ENCODE results near the gene SLCO4C1.
A peak's percentile ranks its signal among the peaks of the same experiment; 100 is the strongest.
"Not testable (repeated sequence)": the region's sequence is repeated elsewhere in the genome, so short reads cannot be mapped to it uniquely, and the experiment has no call there.

SLCO4C1 gene, protein sequence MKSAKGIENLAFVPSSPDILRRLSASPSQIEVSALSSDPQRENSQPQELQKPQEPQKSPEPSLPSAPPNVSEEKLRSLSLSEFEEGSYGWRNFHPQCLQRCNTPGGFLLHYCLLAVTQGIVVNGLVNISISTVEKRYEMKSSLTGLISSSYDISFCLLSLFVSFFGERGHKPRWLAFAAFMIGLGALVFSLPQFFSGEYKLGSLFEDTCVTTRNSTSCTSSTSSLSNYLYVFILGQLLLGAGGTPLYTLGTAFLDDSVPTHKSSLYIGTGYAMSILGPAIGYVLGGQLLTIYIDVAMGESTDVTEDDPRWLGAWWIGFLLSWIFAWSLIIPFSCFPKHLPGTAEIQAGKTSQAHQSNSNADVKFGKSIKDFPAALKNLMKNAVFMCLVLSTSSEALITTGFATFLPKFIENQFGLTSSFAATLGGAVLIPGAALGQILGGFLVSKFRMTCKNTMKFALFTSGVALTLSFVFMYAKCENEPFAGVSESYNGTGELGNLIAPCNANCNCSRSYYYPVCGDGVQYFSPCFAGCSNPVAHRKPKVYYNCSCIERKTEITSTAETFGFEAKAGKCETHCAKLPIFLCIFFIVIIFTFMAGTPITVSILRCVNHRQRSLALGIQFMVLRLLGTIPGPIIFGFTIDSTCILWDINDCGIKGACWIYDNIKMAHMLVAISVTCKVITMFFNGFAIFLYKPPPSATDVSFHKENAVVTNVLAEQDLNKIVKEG

DNA sequence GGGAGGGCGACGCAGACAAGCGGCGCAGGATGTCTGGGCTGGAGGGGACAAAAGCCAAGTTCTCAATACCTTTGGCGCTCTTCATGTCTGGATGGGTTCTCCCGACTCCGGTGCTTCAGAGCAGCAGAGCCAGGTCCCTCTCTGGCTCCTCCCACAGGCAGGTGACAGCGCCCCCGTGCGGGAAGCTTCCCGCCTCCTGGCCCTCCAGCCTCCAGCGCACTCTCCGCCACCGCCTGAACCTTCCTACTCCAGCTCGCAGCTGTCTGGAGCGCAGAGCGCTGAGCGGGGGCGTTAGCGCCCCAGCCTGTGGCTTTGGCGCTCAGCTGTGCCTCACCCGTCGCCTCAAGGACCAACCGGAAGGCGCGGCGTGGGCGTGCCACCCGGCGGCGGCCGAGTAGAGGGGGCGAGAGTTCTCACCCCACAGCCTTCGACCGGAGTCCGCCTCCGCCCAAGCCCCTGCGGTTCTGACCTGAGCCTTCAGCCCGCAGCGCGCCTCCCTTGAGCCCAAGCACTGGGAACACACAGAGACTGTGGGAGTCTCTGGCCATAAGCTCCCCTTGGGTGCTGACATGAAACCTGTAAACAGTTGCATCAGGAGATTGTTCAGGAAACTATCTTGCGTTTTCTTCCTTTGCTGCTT lies at the start of gene SLCO4C1:
Gene SLCO4C1, minus strand, starts transcription at position 107 of the 640 bp plus-strand sequence. Its CDS starts 22 bp downstream, at position 85.
- peak; percentile 98 for DNase-seq

DNA sequence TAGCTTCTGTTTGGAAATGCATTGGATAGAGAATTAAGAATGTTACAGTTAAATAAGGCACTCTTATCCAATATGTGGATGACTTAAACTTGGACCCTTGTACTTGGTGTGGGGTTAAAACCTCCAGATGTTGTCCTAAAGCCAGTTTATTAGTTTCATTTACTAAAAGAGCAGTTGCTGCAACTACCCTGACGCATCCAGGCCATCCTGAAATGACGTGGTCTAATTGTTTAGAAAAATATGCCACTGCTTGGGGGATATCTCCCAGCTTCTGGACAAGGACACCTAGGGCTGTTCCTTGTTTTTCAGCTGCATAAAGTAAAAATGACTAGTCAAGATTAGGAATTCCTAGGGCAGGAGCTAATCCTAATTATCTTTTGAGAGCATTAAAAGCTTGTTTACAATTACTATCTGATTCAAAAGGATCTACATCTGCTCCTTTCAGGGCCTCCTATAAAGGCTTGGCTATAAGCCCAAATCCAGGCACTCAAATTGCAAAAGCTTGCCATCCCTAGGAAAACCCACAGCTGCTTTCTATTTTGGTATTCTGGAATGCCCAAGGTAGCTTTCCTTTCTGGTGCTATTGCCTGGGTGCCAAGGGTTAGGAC lies 45.7 kb upstream of the SLCO4C1 start:
- no peak for DNase-seq

GRCh38 chr5:102324714-102325113 lies 28.6 kb upstream of the SLCO4C1 start:
- DNase-seq, result no peak

- not testable (repeated sequence) for DNase-seq
These were observed 22.7 kb upstream of the SLCO4C1 start for GRCh38 chr5:102318801-102319200.

DNA sequence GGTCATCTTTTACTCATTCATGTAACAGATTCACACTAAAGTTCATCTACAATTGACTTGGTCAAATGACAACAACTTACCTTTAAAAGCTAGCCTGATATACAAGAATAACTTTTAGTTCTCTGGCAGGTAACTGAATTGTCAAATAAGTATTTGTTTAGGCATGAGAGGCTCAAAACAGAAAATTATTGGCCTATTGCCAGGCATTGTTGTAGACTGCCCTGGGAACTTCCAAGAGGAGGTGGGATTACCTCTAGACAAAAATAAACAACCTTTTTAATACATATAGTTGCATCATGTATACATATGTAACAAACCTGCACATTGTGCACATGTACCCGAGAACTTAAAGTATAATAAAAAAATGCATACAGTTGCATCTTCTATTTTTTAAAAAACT lies 18.2 kb upstream of the SLCO4C1 start:
- no peak for DNase-seq

GRCh38 chr5:102313912-102314311 lies 17.8 kb upstream of the SLCO4C1 start:
- DNase-seq, result peak; percentile 73

GRCh38 chr5:102312586-102313370 lies 16.7 kb upstream of the SLCO4C1 start:
- no peak for DNase-seq

- no peak for DNase-seq
These were observed 13.5 kb upstream of the SLCO4C1 start for GRCh38 chr5:102309586-102309985.

- DNase-seq, result no peak
These were observed 11.1 kb upstream of the SLCO4C1 start for GRCh38 chr5:102307232-102307631.

GRCh38 chr5:102306121-102306520 lies 10.0 kb upstream of the SLCO4C1 start:
- peak; percentile 12 for DNase-seq

DNA sequence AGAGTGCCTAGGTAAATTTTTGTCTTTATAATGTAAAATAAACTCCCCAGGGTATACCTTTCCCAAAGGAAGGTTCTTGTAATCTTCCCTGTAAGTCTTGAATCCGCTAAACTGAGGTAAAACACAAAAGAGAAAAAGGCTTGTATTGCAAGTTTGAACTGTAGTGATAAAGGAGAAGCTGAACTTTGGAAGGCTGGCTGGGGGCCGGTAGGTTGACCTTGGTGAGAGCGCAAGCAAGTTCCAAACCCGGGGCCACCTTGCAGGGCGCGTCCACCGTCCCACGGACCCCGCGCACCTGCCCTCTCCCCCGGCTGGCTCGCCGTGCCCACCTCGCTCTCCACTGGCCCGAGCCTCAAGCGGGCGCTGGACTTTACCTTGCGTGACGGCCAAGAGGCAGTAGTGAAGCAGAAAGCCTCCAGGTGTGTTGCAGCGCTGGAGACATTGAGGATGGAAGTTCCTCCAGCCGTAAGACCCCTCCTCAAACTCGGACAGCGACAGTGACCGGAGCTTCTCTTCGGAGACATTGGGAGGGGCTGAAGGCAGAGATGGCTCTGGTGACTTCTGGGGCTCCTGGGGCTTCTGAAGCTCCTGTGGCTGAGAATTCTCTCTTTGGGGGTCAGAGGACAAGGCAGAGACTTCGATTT lies 428 bp downstream of the SLCO4C1 start:
- DNase-seq, result peak; percentile 64

GRCh38 chr5:102294886-102295395 lies 1.1 kb downstream of the SLCO4C1 start:
- DNase-seq, result peak; percentile 59

GRCh38 chr5:102290004-102290403 lies 6.1 kb downstream of the SLCO4C1 start:
- DNase-seq, result peak; percentile 66

DNA sequence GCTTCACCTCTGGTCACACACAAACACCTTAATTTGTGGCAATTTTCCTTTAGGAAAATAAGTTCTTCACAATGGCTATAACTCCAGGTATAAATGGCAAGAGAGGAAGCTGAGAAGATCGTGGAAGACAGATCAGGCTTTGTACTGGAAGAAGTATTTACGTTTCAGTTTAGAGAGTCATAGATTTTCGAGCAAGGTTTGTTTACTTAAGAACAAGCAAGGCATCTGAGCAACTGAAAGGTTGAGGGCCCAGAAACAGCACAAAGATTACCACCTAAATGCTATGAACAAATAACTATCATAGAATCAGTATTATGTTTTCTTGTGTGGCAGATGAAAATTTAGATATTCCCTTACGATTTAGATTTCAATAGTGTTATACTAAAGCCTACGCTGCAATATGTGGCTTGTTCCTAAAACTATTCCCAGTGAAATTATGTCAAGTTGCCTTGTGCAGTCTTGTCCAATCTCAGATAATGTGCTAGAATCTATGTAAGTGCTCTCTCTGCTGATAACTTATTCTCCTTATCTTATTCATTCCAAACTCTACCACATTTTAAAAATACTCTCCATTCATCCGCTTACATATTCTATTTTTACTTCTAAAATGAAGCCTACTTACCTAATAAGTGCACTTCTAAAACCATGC lies 6.7 kb downstream of the SLCO4C1 start:
- DNase-seq, result peak; percentile 37

- no peak for DNase-seq
These were observed 7.5 kb downstream of the SLCO4C1 start for GRCh38 chr5:102288630-102289029.

- DNase-seq, result no peak
These were observed 9.6 kb downstream of the SLCO4C1 start for GRCh38 chr5:102286476-102286875.

DNA sequence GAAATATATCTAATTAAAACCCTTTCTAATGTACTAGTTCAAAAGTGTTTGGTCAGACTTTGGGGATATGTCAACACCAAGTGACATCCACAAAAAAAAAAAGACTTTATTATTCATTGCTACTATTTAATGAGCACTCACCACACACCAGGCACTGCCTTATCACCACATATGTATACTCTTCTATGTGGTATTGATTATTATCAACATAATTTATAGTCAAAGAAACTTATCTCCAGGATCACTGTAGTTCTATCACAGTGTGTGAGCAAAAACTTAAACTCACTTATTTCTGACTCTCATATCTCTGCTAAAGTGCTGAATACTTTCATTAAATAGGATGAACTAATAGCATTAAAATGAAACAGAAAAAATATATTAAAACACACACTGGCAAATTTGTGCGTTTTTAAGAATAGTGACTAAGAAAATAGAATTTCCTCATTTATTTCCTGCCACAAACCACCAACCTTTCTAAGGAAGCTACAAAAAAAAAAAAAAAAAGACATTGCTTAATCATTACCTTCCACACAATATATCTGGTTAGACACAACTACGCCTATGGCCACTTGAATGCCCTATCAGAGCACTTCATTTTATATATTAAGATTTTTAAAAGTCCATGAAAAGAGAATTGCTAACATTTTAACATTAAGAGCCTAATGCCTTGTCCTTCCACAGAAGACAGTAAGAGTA lies 12.8 kb downstream of the SLCO4C1 start:
- DNase-seq, result peak; percentile 69

- peak; percentile 37 for DNase-seq
These were observed 16.4 kb downstream of the SLCO4C1 start for GRCh38 chr5:102279711-102280110.

DNA sequence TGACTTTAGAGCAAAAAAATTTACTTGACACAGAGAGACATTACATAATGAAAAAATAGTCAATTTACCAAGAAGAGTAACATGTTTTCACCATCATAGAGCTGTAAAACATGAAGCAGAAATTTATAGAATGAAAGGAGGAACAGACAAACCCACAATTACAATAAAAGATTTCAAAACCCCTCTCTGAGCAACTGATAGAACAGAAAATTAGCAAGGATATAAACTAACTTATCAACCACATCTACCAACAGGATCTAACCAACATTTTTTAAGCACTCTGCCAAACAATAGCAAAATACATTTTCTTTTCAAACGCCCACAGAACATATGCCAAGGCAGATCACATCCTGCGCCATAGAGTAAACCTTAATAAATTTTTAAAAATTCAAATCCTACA lies 17.9 kb downstream of the SLCO4C1 start:
- DNase-seq, result peak; percentile 6

- no peak for DNase-seq
These were observed 18.9 kb downstream of the SLCO4C1 start for GRCh38 chr5:102277144-102277543.
